Esophagus squamous epithelium (tissue), 4 donors: Measurements from ENCODE around the gene INSC.

Source experiments
- CTCF ChIP-seq, 6 experiments: fragments of 450-650 bp in 4 of 6; fragments of 200-600 bp in 2 of 6; sonication (generic) in 2 of 6; IDR thresholded peaks; one replicate each; pipeline ENCODE4 v1.5.1; 2016 to 2019; ENCODE audit warnings: antibody characterized with exemption in 6 of 6, mild to moderate bottlenecking in 4 of 6, moderate library complexity in 4 of 6
- POLR2A ChIP-seq, 4 donors: fragments of 450-650 bp; IDR thresholded peaks; one replicate each; pipeline ENCODE4 v1.6.1; 2017; ENCODE audit warnings: antibody characterized with exemption in 4 of 4, mild to moderate bottlenecking in 4 of 4, moderate library complexity in 3 of 4

GRCh38 chr11:15118431-15118830 is 3.7 kb downstream of the INSC start:
- no peak for TF ChIP-seq CTCF (IDR thresholded peaks at IDR 0.05)
- no peak for TF ChIP-seq POLR2A (IDR thresholded peaks at IDR 0.05)
